Stimulated activated naive CD4-positive, alpha-beta T cell (primary cell): ENCODE measurements around the gene SH2D1A.
"Not testable (repeated sequence)": the region's sequence is repeated elsewhere in the genome, so short reads cannot be mapped to it uniquely, and the experiment has no call there.

ENCODE experiments used
- DNase-seq, 6 experiments: peaks; one replicate each; lab custom pipeline; 2025; lab: John Stamatoyannopoulos, UW

SH2D1A gene

DNA sequence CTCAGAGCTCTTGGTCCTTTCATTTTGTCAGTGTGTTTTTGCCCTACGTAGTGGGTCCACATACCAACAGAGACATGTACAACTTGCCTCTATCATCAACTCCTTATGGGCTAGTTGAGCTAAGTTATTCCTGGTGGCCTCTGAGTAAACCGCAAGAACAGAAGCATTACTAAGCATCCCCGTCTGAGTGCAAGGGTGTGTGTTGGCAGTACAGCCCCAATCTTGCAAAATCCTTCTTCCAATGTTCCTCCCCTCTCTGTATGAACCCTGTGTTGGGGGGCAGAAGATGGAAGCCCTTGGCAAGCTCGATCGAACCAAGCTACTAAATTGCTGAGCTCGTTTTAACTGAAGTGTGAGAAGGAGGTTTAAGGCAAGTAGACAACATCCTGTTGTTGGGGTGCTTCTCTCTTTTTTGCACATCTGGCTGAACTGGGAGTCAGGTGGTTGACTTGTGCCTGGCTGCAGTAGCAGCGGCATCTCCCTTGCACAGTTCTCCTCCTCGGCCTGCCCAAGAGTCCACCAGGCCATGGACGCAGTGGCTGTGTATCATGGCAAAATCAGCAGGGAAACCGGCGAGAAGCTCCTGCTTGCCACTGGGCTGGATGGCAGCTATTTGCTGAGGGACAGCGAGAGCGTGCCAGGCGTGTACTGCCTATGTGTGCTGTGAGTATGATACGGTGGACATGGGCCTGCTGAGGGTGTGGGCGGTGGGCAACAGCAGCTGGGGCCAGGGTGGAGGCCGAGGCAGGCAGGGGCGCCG lies at the start of gene SH2D1A:
Gene SH2D1A, plus strand, starts transcription at position 447 of the 760 bp plus-strand sequence. Its CDS starts 80 bp downstream, at position 527.
- peak in 5 of 6 experiments; percentile 1 to 44 (median 5) for DNase-seq

DNA sequence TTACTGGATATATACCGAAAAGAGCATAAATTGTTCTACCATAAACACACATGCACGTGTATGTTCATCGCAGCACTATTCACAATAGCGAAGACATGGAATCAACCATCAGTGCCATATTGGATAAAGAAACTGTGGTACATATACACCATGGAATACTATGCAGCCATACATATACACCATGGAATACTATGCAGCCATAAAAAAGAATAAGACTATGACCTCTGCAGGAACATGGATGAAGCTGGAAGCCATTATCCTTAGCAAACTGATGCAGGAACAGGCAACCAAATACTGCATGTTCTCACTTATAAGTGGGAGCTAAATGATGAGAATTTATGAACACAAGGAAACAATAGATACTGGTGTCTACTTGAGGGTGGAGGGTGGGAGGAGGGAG lies 47.0 kb upstream of the SH2D1A start:
- not testable (repeated sequence) for DNase-seq

DNA sequence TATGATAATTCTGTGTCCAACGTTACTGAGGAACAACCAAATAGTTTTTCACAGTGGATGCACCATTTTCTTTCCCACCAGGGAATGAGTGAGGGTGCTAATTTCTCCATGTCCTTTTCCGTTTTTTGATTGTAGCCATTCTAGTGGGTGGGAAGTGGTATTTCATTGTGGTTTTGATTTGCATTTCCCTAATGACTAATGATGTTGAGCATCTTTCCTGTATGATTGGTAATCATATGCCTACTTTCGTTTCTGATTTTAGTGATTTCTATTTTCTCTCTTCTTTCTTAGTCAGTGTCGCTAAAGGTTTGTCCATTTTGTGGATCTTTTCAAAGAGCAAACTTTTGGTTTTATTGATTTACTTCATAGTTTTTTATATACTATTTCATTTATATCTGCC lies 46.0 kb upstream of the SH2D1A start:
- no peak for DNase-seq

DNA sequence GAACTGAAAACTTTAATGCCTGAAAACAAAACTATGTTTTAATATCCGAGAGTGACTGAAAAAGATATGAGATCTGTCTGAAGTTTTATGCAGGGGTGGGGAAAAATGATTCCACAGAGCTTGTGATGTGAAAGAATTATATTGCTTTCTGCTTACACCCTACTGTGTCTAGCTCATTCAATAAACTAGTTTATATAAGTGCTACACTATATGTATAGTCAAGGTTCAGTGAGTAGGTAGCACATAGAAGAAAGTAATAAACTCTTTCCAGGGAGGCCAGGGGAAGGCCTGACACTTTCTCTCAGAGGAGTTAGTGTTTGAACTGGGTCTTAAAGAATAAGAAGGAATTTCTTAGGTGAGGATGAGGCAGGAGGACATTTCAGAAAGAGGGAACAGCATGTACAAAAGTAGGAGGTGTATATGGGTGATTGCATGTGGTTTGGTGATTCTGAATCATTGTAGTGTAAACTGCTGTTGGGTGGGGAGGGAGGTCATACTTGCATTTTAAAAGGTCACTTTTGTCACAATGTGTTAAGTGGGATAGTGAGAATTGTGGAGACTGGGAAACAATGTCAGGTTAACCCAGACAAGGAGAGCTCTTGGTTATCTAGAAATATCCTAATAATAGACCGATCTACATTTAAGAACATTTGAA lies 39.0 kb upstream of the SH2D1A start:
- no peak for DNase-seq

DNA sequence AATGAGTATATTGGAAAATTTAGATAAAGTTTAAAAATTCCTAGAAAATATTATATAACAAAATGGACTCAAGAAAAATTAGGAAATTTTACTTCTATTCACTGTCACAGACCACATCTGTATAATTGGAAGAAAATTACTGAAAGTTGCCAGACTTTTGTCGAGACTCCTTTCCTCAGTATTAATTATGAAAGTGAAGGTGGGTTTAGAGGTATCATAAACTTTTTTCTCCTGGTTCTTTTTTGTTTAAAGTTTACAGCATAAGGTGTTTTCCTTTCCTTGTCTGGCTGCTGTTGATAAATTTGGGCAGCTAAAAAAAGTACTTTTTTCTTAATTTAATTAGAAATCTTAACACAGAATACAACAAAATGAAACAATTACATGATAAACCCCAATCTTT lies 20.6 kb upstream of the SH2D1A start:
- no peak for DNase-seq

DNA sequence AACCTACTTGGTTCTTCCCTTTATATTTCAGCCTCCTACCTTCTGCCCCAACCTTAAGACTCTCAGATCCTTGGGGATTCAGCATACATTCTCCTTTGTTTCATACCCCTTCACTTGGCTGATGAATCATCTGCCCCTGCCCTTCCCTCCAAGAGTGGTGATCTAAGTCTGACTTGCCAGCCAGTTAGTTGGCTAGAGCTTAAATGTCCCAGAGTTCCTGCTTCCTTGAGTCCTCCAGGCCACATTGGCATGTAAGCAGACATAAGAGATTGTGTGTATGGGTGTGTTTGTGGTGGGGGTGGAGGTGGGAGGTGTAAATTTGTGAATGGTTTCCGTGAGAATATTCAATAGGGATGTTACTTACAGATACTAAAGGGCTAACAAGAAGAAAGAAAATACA lies 17.6 kb upstream of the SH2D1A start:
- no peak for DNase-seq

DNA sequence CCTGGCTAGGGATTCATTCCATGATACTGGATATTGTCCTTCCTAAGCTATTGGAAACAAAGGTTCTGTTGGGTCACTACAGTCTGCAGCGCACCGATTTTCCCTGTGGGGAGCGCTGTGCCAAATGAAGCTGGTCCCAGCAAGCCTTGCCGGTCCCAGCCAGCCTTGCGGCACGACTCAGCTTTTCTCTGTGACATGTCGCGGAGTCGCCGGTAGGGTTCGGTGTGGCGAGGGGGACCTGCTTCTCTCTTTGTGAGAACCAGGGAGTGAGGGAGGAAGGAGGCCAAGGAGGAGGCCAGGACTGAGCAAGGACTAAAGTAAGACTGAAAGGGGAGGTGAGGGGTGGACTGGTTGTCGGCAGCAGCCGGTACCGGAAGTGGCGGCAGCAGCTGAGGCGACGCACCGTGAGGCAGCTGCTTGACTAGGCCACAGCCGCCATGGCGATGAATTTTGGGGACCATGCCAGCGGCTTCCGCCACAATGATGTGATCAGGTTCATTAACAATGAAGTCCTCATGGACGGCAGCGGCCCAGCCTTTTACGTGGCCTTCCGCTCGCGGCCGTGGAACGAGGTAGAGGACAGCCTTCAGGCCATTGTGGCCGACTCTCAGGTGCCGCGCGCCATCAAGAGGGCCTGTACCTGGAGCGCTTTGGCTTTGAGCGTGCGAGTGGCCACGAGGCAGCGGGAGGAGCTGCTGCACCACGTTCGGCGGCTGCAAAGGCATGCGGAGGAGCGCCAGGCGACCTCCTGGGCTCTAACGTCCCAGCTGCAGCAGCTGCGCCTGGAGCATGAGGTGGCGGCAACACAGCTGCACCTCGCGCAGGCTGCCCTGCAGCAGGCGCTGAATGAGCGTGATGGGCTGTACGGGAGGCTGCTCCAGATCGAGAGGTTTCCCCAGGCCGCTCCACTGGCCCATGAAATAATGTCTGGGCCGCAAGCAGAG lies 13.6 kb upstream of the SH2D1A start, which contains the start of gene TEX13D:
Gene TEX13D, plus strand, starts transcription at position 180 of the 944 bp plus-strand sequence. Its CDS starts 258 bp downstream, at position 438.
- DNase-seq: no peak

DNA sequence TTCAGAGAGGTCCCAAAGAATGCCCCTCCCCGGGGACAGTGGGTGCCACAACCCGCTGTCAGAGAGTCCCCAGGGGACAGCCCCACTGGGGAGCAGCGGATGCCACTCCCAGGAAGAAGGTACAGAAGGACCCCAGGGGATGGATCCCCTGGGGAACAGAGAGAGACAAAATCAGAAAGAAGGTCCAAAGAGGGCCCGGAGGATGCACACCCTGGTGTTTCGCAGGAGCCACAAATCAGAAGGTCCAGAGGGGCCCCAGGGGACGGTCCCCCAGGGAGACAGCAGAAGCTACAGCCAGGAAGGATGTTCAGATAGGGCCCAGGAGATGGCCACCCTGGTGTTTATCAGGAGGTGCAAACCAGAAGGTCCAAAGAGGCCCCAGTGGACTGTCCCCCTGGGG lies 12.5 kb upstream of the SH2D1A start:
- DNase-seq: no peak

DNA sequence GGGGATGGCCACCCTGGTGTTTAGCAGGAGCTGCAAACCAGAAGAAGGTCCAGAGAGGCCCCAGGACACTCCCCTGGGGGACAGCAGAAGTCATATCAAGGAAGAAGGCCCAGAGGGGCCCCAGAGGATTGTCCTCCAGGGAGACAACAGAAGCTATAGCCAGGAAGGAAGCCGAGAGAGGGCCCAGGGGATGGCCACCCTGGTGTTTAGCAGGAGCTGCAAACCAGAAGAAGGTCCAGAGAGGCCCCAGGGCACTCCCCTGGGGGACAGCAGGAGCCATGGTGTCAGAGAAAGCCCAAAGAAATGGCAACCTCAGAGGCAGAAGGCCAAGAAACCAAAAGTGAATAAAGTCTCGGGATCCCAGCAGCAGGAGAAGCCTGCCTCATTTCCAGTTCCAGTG lies 11.8 kb upstream of the SH2D1A start:
- DNase-seq: not testable (repeated sequence)

DNA sequence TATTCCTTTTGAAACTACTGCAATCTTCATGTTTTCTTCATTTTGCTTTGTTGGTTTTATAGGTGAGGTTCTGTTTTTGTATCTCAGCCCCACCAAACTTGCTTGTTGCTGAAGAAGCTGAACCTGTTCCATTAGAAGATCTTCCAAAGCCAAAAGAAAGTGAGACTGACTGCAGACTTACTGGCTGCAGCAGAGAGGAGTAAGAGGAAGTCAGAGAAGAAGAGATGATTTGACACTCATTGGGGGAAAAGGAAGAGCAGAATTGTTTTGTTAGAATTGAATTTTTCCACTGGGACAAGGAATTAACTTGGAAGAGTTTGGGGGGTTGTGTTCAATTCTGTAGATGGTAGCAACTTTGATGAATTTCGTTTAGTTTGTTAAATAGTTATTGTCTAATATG lies 10.8 kb upstream of the SH2D1A start:
- no peak for DNase-seq

DNA sequence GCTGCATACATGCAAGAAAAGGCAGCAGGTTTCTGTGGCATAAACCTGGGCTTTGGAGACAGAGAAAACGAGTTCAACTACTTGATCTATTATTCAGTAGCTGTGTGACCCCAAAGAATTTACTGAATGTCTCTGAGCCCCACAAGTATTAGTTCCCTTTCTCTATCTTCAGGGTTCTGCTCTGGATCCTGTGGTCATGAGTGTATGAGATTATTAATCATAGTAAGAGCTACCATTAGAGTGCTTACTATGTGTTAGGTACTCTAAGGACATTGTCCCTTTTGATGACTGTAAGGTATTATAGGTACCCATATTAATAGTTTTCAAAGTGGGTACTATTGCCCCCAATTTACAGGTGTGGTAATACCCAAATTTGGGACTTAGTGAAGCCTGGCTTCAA lies 8.4 kb upstream of the SH2D1A start:
- DNase-seq: no peak

DNA sequence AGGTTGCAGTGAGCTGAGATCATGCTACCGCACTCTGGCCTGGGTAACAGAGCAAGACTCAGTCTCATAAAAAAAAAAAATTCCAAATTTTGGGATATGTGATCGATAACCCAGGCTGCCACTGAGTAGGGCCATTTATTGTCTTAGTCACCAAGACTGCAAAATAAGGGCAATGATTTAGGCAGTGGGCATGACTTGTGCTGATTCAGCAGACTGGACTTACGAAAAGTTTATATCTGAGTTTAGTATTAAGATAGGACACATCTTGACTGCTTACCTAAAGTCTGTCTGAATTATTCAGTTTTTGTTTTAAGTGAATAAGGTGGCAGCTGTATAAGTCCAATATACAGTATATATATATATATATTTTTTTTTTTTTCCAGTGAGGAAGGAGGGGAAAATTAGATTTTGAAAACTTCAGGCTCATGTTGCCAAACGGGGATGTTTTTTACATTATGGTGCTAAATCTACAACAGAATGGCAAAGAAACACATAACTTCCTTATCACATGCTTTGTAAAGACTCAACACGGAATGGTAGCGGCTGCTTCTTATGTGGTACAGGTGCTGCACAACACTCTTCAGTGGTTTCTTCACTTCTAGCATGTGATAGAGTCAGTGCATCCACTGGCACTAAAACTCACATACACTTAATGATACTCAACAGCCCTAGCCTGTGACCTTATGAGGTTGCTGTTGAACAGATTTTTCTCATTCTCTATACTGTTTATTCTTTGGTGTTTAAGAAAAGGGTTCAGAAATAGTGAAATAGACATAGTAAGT lies 7.4 kb upstream of the SH2D1A start:
- peak in 5 of 6 experiments; percentile 1 to 55 (median 31) for DNase-seq

DNA sequence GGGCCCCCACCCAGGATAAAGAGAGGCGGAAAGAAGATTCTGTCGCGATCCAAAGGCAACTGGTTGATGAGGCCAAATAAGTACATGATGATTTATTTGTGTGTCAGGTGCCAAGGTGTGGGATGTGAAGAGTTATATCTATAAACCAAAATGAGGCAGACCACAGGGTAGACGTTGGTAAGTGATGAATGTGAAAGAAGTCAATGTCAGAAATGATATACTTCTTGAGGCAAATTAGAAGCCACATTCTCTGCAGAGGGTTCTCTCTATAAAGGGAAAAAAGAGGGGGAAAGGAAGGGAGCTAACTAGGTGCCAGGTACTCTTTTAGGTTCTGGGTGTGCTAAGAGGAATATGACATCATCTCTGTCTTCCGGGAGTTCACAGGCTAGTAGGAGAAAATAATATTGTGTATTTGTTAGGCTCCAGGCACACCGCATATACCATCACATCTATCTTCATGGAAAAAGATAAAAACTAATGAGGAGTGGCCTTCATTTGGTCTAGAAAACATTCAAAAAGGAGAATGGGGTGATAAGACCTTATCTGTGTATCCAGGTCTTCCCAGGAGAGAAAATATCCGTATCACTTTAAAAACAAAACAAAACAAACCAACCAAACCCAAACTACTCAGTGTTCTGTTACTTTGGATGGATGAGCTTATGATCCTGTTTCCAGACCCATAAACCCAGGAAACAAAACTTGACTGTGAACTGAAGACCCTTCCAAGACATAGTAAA lies 4.8 kb upstream of the SH2D1A start:
- no peak for DNase-seq

DNA sequence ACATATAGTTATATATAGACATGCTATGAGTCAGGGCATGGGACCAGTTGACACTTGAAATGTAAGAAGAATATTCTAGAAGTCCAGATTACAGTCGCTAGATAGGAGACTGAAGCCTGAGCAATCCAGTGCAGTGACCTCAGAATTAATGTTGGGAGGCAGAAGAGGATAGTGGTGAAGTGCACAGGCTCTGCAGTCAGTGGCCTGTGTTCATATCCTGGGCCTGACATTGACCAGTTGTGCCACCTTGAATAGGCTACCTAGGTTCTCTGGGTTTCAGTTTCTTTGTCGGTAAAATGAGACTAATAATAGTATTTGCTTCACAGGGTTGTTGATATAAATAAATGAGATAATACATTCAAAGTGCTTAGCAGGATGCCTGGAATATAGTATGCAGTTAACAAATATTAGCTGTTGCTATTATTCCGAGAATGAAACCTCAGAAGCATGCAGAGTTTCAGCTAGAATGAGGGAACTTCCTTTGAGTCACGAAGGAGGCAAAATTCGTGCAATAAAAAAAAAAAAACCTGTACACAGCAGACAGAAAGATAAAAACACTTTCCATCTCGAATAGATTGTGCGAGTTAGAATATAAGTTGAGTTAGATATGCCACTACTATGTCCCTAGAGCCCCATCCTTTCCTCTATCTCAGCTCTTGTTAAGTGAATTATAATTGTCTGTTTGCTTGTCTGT lies 4.0 kb upstream of the SH2D1A start:
- no peak for DNase-seq

DNA sequence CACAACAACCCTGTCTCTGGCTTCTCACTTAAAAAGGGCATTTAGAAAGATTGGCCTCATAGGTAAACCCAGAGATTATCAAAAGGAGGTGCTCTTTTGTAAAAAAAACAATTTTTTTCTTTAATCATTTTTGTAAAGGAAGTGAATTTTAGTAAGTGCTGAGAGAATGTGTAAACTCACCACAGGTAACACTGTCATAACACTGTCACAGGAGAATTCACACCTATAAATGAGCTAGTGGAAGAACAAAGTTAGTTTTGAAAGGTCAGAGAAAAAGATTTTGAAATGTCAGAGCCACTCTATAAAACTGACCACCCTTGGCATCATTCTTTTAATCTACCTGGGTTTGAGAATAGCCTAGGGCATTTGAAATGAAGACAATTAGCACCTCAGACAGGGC lies 3.3 kb upstream of the SH2D1A start:
- peak in 2 of 6 experiments; percentile 4 to 46 for DNase-seq

DNA sequence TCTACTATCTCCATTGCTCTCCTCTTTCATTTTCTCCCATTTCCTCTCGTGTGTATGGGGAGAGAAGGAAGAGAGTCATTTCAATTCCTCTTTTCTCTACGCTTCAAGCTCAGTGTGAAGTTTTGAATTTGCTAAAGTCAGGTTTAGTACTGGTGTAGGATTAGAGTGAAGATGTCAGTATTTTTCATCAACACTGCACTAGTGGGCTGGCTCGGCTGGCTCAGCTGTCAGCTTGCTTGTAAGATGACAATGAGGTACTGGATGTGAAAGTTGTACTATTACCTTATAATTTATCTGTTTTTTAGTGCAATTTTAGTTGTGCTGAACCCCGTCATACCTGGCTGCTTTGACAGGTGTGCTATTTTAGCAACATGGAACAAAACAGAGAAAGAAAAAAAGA lies 2.1 kb upstream of the SH2D1A start:
- no peak for DNase-seq

DNA sequence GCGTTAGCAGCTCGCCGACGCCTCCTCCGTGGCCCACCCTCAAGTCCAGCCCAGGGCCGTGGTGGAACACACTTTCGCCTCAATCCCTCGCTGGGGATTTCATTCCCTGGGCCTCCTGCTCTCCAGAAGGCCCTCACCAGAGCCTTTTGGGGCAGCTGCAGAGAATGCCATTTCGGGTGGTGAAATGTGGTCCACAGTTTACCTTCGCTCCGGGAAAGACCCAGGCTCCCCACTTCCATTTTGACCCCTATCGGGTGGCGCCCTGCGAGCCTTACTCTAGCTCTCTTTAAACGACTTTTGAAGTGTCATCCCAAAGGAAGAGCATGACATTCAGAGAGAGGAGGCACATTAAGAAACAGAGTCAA lies 496 bp downstream of the SH2D1A start:
- DNase-seq: no peak

DNA sequence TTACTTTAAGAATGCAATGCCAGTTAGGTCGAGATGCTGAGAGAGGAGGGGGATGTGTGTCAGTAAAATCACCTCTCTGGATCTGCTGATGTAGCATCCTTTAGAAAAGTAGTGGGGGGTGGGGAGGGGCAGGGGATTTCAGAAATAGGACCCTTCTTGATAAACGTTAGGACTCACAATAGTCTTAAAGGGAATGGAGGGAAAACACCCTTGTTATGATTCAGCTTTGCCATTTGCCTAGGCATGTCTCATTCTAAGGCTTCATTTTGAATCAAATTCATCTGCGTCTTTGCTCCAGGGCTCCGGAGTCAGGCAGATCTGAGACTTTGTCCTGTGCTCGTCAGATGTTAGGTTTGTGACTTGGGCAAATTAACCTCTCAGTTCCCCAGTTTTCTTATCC lies 879 bp downstream of the SH2D1A start:
- DNase-seq: peak in 2 of 6 experiments; percentile 4 to 23

DNA sequence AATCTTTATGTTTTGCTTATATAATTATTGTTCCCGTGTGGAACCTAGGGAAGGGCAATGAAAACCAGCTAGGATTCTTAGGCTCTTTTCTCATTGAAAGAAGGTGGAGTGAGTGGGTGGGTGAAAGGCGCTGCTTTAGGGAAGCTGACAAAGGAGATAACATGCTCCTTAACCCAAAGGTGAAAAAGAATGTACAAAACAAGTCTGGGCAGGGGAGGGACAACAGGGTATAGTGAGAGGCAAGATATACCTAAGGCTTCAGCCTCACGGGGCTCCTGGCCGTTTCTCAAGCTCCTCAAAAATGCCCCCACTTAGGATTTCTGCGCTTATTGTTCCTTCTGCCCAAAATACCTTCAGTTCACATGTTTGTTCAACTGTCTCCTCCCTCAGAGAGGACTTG lies 1.8 kb downstream of the SH2D1A start:
- no peak for DNase-seq

DNA sequence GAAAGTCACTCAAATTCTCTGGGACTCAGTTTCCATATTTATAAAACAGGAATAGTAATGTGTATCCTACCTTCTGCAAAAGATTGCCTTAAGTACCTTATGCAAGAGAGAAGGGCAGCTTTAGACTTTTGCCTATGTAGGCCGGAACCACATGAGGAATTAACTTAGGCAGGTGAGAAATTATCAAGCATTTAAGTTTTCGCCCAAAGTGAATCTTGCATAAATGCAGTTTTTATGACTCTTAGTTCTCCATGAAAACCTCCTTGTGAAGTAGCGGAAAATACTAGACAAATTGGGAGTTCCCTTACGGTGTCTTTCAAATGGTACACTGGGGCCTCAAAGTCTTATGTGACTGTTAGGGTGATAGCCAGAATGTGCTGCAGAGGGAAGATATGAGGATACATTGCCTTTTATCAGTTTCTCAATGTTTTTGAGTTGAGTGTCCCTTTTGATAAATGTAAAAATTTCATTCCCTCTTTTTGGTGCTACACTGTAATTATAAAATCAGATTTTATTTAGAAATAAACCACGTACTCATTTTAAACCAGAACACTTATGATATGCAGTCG lies 2.6 kb downstream of the SH2D1A start:
- no peak for DNase-seq
